ENCODE data around the gene ZCCHC4.

- TF ChIP-seq CTCF (IDR thresholded peaks at IDR 0.05; ENCODE audit: insufficient read depth, low read depth, low read length), result no peak
- no peak for TF ChIP-seq EZH2 (IDR thresholded peaks at IDR 0.05; ENCODE audit: insufficient read depth, low read length)
These were observed 31.1 kb downstream of the ZCCHC4 start for GRCh38 chr4:25343671-25344070.

All from astrocyte (in vitro differentiated cells and primary cell).